ENCODE data around the gene TSHZ1. TPM values are rescaled to one million over a fixed set of nuclear protein-coding genes. Genes with fewer than 3 reads are reported as not detected.
A peak's percentile ranks its signal among the peaks of the same experiment; 100 is the strongest.

The TSHZ1 gene
- total RNA-seq, 2 donors from 2014 or later, result 1.1 to 1.7 TPM

DNA sequence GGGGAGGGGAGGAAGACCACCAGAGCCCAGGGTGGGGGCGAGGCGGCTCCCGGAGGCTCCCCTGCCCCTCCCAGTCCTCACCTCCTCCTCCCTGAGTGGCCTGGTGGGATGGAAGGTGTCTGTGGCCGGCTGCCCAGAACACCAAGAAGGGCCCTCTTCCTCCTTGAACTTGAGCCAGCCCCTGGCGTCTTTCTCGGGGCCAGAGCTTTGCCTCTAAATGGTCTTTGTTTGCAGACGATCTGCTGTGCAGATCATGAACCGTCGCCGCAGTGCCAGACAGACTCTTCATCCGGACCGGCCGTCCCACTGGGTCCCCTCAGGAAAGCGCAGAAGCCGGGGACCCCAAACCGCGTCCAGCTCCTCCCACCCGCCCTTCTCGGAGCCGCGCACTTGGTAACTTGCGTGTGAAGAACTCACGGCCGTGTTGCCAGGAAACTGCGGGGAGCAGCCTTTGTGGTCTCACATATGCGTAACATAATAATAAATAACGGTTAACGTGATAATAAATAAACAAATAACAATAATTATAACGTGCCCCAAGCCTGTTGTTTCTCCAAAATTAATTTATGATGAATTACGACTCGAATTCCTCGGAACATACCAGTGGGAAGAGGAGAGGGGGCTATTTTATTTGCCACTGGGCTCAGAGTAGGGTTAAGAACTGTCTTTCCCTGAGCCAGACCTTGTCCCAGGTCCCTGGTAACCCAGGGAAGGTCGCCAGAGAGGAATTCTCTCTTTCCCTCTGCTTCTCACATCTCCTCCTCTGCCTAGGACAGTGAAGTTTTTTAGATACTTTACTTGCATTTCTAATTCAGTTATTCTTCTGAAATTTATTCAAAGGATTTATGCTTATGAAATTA lies 42.6 kb upstream of the TSHZ1 start:
- Mint-ChIP-seq H3K4me1 (peaks cover 2% of the 10 kb centered on the region), H3K9me3 (no peaks in the 10 kb centered on the region), H3K27ac (no peak overlapping the region), H3K4me3 (no peak overlapping the region), H3K27me3 (ENCODE audit: insufficient read depth) (peaks cover 7% of the 10 kb centered on the region), H3K36me3 (ENCODE audit: low read depth) (no peaks in the 10 kb centered on the region)
- H3K4me3 ChIP-seq (ENCODE audit: low read length), result no peak overlapping the region
- 92 to 93% methylated on average over 14 to 33 of the region's 33 CpGs for WGBS, 2 experiments (ENCODE audit: insufficient coverage in 1 of 2, insufficient read length in 1 of 2)
- H3K9ac ChIP-seq (ENCODE audit: extremely low read depth, low read length, poor library complexity, severe bottlenecking), result no peak overlapping the region
- H3K27me3 ChIP-seq (ENCODE audit: control insufficient read depth, insufficient read depth, low read length, poor library complexity, severe bottlenecking), result no peaks in the 10 kb centered on the region
- H3K27ac ChIP-seq (ENCODE audit: low read depth, low read length), result peak overlapping the region; percentile 32
- TF ChIP-seq, protein P1, sequence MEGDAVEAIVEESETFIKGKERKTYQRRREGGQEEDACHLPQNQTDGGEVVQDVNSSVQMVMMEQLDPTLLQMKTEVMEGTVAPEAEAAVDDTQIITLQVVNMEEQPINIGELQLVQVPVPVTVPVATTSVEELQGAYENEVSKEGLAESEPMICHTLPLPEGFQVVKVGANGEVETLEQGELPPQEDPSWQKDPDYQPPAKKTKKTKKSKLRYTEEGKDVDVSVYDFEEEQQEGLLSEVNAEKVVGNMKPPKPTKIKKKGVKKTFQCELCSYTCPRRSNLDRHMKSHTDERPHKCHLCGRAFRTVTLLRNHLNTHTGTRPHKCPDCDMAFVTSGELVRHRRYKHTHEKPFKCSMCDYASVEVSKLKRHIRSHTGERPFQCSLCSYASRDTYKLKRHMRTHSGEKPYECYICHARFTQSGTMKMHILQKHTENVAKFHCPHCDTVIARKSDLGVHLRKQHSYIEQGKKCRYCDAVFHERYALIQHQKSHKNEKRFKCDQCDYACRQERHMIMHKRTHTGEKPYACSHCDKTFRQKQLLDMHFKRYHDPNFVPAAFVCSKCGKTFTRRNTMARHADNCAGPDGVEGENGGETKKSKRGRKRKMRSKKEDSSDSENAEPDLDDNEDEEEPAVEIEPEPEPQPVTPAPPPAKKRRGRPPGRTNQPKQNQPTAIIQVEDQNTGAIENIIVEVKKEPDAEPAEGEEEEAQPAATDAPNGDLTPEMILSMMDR (conservative IDR thresholded peaks at IDR 0.05), result no peak
- H3K36me3 ChIP-seq (ENCODE audit: control insufficient read depth, insufficient read depth, low read length), result no peaks in the 10 kb centered on the region
- no peaks in the 10 kb centered on the region for H3K9me3 ChIP-seq (ENCODE audit: control insufficient read depth, low read length)
- H3K4me1 ChIP-seq (ENCODE audit: control insufficient read depth, insufficient read depth, low read length), result no peaks in the 10 kb centered on the region
- DNase-seq, result peak; percentile 31

DNA sequence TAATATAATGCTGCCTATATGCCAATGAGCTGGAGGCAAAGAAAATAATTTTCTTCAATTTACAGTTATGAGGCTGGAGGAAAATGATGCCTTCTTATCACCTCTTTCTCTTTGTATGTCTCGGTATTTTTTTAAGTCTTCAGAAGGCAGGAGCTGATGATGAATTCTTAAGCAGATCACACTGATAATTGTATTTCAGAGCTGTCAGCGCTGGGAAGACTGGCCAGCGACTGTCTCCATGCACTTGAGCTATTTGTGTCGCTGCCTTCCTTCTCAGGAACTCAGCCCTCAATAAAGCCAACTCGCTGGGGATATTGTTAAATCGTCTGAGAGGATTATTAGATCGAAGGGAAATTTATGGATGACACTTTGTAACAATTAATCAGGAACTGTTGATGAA lies 42.0 kb upstream of the TSHZ1 start:
- H3K9me3 Mint-ChIP-seq, result no peaks in the 10 kb centered on the region
- H3K27me3 ChIP-seq (ENCODE audit: control insufficient read depth, insufficient read depth, low read length, poor library complexity, severe bottlenecking), result no peaks in the 10 kb centered on the region
- H3K4me3 ChIP-seq (ENCODE audit: low read length), result no peak overlapping the region
- H3K27ac Mint-ChIP-seq, result no peak overlapping the region
- TF ChIP-seq, protein P1 (conservative IDR thresholded peaks at IDR 0.05), result no peak
- no peak overlapping the region for H3K4me3 Mint-ChIP-seq
- no peaks in the 10 kb centered on the region for H3K36me3 Mint-ChIP-seq (ENCODE audit: low read depth)
- H3K4me1 ChIP-seq (ENCODE audit: control insufficient read depth, insufficient read depth, low read length), result no peaks in the 10 kb centered on the region
- peaks cover 5% of the 10 kb centered on the region for H3K4me1 Mint-ChIP-seq
- peaks cover 9% of the 10 kb centered on the region for H3K27me3 Mint-ChIP-seq (ENCODE audit: insufficient read depth)
- H3K27ac ChIP-seq (ENCODE audit: low read depth, low read length), result no peak overlapping the region
- no peak for DNase-seq
- H3K9ac ChIP-seq (ENCODE audit: extremely low read depth, low read length, poor library complexity, severe bottlenecking), result no peak overlapping the region
- H3K36me3 ChIP-seq (ENCODE audit: control insufficient read depth, insufficient read depth, low read length), result no peaks in the 10 kb centered on the region
- 80 to 95% methylated on average over 1 to 7 of the region's 7 CpGs for WGBS, 2 experiments (ENCODE audit: insufficient coverage in 1 of 2, insufficient read length in 1 of 2)
- H3K9me3 ChIP-seq (ENCODE audit: control insufficient read depth, low read length), result no peaks in the 10 kb centered on the region

DNA sequence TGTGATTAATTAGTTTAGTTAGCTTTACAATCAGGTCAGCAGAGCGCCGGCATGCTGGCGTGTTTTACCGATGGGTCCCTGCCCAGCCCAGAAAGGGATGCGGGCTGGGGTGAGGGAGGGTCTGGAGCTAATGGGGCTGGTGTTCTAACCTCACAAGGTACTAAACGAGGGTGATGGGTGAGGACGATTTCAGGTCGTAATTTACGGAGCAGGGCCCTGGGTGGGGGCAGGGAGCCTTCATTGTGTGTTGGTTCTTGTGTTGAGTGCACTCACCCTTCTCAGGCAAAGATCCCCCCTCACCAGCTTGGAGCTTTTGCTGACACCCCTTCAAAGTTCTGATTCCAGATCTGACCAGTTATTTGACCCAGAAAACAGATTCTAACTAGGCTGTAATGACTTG lies 41.2 kb upstream of the TSHZ1 start:
- H3K27me3 ChIP-seq (ENCODE audit: control insufficient read depth, insufficient read depth, low read length, poor library complexity, severe bottlenecking), result no peaks in the 10 kb centered on the region
- WGBS, 2 experiments (ENCODE audit: insufficient coverage in 1 of 2, insufficient read length in 1 of 2), result 93% methylated on average over 5 to 9 of the region's 9 CpGs

More for the DNA sequence above, 41.2 kb upstream of the TSHZ1 start:
- TF ChIP-seq, protein P1 (conservative IDR thresholded peaks at IDR 0.05), result no peak
- DNase-seq, result peak; percentile 24
- Mint-ChIP-seq H3K4me1 (peaks cover 5% of the 10 kb centered on the region), H3K4me3 (no peak overlapping the region), H3K36me3 (ENCODE audit: low read depth) (no peaks in the 10 kb centered on the region), H3K27me3 (ENCODE audit: insufficient read depth) (peaks cover 7% of the 10 kb centered on the region), H3K27ac (no peak overlapping the region), H3K9me3 (no peaks in the 10 kb centered on the region)
- Histone ChIP-seq H3K36me3 (ENCODE audit: control insufficient read depth, insufficient read depth, low read length) (no peaks in the 10 kb centered on the region), H3K4me1 (ENCODE audit: control insufficient read depth, insufficient read depth, low read length) (no peaks in the 10 kb centered on the region), H3K9me3 (ENCODE audit: control insufficient read depth, low read length) (no peaks in the 10 kb centered on the region), H3K4me3 (ENCODE audit: low read length) (no peak overlapping the region), H3K27ac (ENCODE audit: low read depth, low read length) (no peak overlapping the region), H3K9ac (ENCODE audit: extremely low read depth, low read length, poor library complexity, severe bottlenecking) (no peak overlapping the region)
